Fibroblast of lung (primary cell): ENCODE results near the gene NINL. TPM values are rescaled to one million over a fixed set of nuclear protein-coding genes. Genes with fewer than 3 reads are reported as not detected.
"Not testable (repeated sequence)": the region's sequence is repeated elsewhere in the genome, so short reads cannot be mapped to it uniquely, and the experiment has no call there.

Source experiments
- DNase-seq, 2 donors: peaks; one replicate each; pipeline versions ENCODE4 v3.0.0 to v3.0.0-alpha.2; 2010; ENCODE audit warnings: low read depth in 2 of 2
- H2AFZ ChIP-seq: 2 replicates; pipeline ENCODE4 v1.5.1; 2012; ENCODE audit warnings: low read length, control low read depth, inconsistent platforms
- H3K27ac ChIP-seq: 2 replicates; pipeline ENCODE4 v1.5.1; 2011; ENCODE audit warnings: low read length, control low read depth; ENCODE audit not compliant: insufficient read depth
- H3K27me3 ChIP-seq: 2 replicates; pipeline ENCODE4 v1.5.1; 2011; ENCODE audit warnings: mild to moderate bottlenecking, low read length; ENCODE audit not compliant: control insufficient read depth, insufficient read depth
- H3K36me3 ChIP-seq: 2 replicates; pipeline ENCODE4 v1.5.1; 2011; ENCODE audit warnings: low read length; ENCODE audit not compliant: control insufficient read depth, insufficient read depth
- H3K4me1 ChIP-seq: 2 replicates; pipeline ENCODE4 v1.5.1; 2011; ENCODE audit warnings: low read length; ENCODE audit not compliant: control insufficient read depth, insufficient read depth; ENCODE audit errors: extremely low read depth
- H3K4me2 ChIP-seq: 2 replicates; pipeline ENCODE4 v1.5.1; 2011; ENCODE audit warnings: low read length, control low read depth; ENCODE audit not compliant: insufficient read depth; ENCODE audit errors: extremely low read depth
- H3K4me3 ChIP-seq, 4 experiments: fragments of 200-600 bp in 1 of 4; sonication (generic) in 1 of 4; replicated peaks in 1 of 4; 2 replicates each; pipeline ENCODE4 v1.5.1; 2011 to 2016; ENCODE audit warnings: low read length in 4 of 4, low read depth in 3 of 4, mild to moderate bottlenecking in 3 of 4, control low read depth in 2 of 4, inconsistent platforms in 1 of 4, mixed read lengths in 1 of 4; ENCODE audit not compliant: insufficient read depth in 1 of 4; ENCODE audit errors: control extremely low read depth in 1 of 4
- H3K79me2 ChIP-seq: 2 replicates; pipeline ENCODE4 v1.5.1; 2012; ENCODE audit warnings: mild to moderate bottlenecking, low read length, inconsistent platforms; ENCODE audit not compliant: control insufficient read depth, insufficient read depth
- H3K9ac ChIP-seq: 2 replicates; pipeline ENCODE4 v1.5.1; 2011; ENCODE audit warnings: mild to moderate bottlenecking, low read length, control low read depth; ENCODE audit not compliant: insufficient read depth
- H3K9me3 ChIP-seq: 2 replicates; pipeline ENCODE4 v1.5.1; 2012; ENCODE audit warnings: low read depth, low read length; ENCODE audit not compliant: control insufficient read depth, insufficient read depth
- H4K20me1 ChIP-seq: 2 replicates; pipeline ENCODE4 v1.5.1; 2011; ENCODE audit warnings: low read length; ENCODE audit not compliant: control insufficient read depth, insufficient read depth; ENCODE audit errors: extremely low read depth
- EZH2 ChIP-seq: IDR thresholded peaks from 2 replicates; pipeline ENCODE4 v1.5.1; 2012; ENCODE audit warnings: low read length, control low read depth, mild to moderate bottlenecking; ENCODE audit errors: missing control alignments
- polyA plus RNA-seq, 2 donors: library from polyadenylated mRNA; depleted of rRNA in 1 of 2; stranded (reverse) in 1 of 2; unstranded in 1 of 2; fragments of >200 nt; gene quantifications; 2 replicates each; pipeline ENCODE4 v1.2.1, GENCODE V29; 2011 to 2012; ENCODE audit warnings: missing spikeins in 1 of 2
- total RNA-seq: library from RNA; depleted of rRNA; stranded (reverse); fragments of >200 nt; gene quantifications from 2 replicates; pipeline ENCODE4 v1.2.1, GENCODE V29; 2014
- TF ChIP-seq, protein P1 (sequence below), 2 donors: IDR thresholded peaks in 1 of 2; conservative IDR thresholded peaks in 1 of 2; 1 replicate in 1 of 2; 2 replicates in 1 of 2; pipeline ENCODE4 v1.5.1; 2011 to 2012; ENCODE audit warnings: low read length in 2 of 2, control low read depth in 1 of 2, inconsistent platforms in 1 of 2, low read depth in 1 of 2, mild to moderate bottlenecking in 1 of 2

Gene NINL
- total and polyA plus RNA-seq, 2 donors (not counting 1 experiment from before 2014, with no cell fraction given) = 4.4 to 16.3 TPM

DNA sequence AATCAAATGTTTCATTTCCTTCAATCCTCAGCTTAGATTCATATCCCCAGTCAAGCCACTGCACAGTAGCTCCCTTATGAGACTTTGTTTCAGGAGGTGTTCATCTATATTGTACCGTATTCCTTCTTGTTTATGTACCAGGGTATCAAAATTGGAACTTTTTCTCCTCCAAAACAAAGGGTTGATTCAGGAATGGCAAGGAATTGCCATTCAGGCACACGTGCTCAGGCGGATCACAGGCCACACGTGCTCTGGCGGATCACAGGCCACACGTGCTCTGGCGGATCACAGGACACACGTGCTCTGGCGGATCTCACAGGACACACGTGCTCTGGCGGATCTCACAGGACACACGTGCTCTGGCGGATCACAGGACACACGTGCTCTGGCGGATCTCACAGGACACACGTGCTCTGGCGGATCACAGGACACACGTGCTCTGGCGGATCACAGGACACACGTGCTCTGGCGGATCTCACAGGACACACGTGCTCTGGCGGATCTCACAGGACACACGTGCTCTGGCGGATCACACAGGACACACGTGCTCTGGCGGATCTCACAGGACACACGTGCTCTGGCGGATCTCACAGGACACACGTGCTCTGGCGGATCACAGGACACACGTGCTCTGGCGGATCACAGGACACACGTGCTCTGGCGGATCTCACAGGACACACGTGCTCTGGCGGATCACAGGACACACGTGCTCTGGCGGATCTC is 17.0 kb upstream of the NINL start:
- H3K27ac ChIP-seq, H3K4me2 ChIP-seq, H2AFZ ChIP-seq, H3K4me1 ChIP-seq, H3K9me3 ChIP-seq, H3K36me3 ChIP-seq, DNase-seq, H3K4me3 ChIP-seq, H3K79me2 ChIP-seq, H3K9ac ChIP-seq, H4K20me1 ChIP-seq, H3K27me3 ChIP-seq: not testable (repeated sequence)

DNA sequence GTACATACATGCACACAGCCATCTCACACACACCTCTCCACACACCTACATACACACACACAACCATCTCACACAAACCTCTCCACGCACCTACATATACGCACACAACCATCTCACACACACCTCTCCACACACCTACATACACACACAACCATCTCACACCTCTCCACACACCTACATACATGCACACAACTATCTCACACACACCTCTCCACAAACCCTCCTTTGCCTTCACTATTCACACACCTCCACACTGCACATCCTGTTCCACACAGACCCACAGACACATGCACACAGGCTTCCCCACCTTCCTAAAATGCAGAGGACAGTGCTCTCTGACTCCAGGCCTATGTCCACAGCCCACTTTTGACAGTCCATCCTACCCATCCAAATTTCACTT is 16.3 kb upstream of the NINL start:
- Histone ChIP-seq H4K20me1 (no peaks in the 10 kb centered on the region), H3K9ac (no peak overlapping the region), H3K9me3 (no peaks in the 10 kb centered on the region), H2AFZ (no peak overlapping the region), H3K4me1 (no peaks in the 10 kb centered on the region), H3K27ac (no peak overlapping the region), H3K36me3 (no peaks in the 10 kb centered on the region), H3K27me3 (no peaks in the 10 kb centered on the region), H3K79me2 (no peaks in the 10 kb centered on the region), H3K4me3 (no peak overlapping the region), H3K4me2 (no peak overlapping the region)
- DNase-seq = no peak
- no peak for TF ChIP-seq EZH2
- TF ChIP-seq, protein P1, sequence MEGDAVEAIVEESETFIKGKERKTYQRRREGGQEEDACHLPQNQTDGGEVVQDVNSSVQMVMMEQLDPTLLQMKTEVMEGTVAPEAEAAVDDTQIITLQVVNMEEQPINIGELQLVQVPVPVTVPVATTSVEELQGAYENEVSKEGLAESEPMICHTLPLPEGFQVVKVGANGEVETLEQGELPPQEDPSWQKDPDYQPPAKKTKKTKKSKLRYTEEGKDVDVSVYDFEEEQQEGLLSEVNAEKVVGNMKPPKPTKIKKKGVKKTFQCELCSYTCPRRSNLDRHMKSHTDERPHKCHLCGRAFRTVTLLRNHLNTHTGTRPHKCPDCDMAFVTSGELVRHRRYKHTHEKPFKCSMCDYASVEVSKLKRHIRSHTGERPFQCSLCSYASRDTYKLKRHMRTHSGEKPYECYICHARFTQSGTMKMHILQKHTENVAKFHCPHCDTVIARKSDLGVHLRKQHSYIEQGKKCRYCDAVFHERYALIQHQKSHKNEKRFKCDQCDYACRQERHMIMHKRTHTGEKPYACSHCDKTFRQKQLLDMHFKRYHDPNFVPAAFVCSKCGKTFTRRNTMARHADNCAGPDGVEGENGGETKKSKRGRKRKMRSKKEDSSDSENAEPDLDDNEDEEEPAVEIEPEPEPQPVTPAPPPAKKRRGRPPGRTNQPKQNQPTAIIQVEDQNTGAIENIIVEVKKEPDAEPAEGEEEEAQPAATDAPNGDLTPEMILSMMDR (conservative IDR thresholded peaks at IDR 0.05 in 1 of 2, IDR thresholded peaks at IDR 0.05 in 1 of 2; ENCODE audit: low read depth in 1 of 2, low read length in 2 of 2) = no peak

DNA sequence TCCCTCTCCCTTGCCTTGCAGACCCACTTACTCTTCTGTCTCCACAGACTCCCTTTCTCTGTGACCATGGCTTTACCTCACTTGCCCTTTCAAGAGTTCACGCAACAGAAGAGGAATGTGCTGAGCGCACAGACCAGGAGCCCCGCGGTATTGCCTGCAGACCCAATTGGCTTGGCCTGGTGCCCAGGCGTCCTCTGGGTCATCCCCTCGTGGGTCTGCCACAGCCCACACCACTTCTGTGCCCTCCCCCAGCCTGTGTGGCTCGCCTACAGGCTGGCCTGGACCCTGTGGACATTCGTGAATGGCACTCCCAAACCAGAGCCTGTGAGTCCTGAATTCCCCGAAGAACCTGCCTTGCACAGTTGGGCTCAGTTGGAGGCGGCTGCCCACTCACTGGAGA is 15.3 kb upstream of the NINL start:
- Histone ChIP-seq H3K79me2 (no peaks in the 10 kb centered on the region), H3K4me2 (no peak overlapping the region), H3K9me3 (no peaks in the 10 kb centered on the region), H3K4me3 (no peak overlapping the region), H3K27me3 (no peaks in the 10 kb centered on the region), H3K27ac (no peak overlapping the region), H3K4me1 (no peaks in the 10 kb centered on the region), H4K20me1 (no peaks in the 10 kb centered on the region), H3K36me3 (no peaks in the 10 kb centered on the region), H3K9ac (no peak overlapping the region), H2AFZ (no peak overlapping the region)
- TF ChIP-seq, protein P1 (conservative IDR thresholded peaks at IDR 0.05 in 1 of 2, IDR thresholded peaks at IDR 0.05 in 1 of 2; ENCODE audit: low read depth in 1 of 2, low read length in 2 of 2) = no peak
- TF ChIP-seq EZH2 = no peak
- peak; percentile 17 to 49 for DNase-seq
